HG02763 (cell line): Measurements from ENCODE around the gene RCN2.

Source experiments
- ATAC-seq: cut with Tn5 transposase; IDR thresholded peaks from one replicate; pipeline ENCODE4 v1.9.1; 2021; ENCODE audit warnings: mild to moderate bottlenecking, moderate library complexity; ENCODE audit not compliant: unreplicated experiment

RCN2 gene

DNA sequence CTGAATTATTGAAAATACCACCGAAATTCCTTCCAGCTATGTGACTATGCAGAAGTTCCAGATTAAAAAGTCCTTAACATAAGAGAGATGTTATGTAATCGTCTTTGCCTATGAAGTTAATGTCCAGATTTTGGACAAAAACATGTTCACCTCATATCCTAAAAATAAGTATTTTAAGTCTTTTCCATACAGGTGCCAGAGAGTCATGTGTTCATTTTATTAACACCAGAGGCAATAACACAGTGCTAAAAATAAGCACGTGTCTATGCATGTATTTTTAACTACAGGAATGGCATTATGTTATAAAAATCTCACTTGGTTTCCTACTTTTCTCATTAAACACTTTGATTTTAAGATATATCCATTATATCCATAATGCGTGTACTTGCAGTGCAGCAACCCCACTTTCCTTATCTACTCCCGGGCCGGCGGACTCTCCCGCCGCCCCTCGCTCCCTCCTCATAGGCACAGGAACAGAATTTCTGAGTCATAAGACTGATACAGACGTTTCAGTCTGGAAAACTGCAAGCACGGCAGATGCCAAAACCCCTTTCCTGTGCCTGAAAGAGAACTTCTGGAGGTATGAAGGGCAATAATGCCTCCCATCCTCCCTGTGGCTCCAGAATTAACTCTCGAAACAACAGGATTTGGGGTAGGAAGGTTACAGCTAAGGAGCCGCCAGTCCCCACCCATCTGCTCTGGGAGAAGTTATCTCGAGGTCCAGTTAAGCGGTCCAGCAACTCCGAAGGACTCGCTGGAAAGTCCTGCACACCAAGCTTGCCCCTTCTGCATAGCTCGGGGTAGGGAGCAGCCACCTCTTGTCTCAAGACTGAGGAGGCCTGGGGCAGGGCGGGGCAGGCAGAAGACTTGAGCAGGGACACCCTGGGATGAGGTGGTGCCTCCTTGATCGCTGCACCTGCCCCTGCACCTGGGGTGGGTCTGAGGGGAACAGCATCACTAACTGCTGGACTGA is 41.1 kb downstream of the RCN2 start:
- no peak for ATAC-seq

DNA sequence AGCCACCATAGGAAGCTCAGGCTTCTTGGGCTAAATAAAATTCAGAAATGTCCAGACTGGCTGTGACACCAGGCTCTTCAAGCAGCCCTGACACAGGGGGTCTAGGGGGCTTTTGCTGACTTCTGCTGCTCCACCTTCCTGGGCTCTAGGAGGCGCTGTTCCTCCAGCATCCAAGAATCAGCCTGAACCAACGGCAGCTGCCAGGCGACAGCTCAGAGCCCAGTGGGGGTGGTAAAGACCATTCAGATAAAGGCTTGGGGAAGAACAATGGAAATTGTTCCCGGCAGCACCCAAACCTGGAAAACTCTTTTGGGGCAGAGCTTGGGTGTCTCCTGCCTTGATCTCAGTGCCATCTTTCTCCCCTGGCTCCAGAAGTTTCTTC is 41.8 kb downstream of the RCN2 start:
- ATAC-seq, result no peak

DNA sequence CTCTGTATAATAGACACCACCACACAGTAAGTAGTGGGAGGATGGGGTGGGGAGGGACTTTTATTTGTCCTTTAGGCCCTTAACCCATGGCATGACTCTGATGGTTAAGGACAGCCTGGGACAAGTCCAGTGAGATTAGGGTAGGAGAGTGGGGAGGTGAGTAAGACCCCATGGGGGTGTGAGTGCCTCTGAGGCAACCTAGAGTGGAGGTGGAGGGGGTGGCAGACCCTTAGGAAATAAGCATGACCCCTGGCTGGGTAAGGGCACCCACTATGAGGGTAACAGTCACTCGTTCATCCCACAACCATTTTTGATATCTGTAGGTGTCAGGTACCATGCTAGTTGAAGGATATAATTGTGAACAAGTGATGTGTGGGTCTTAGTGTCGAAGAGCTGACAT is 42.4 kb downstream of the RCN2 start:
- no peak for ATAC-seq

DNA sequence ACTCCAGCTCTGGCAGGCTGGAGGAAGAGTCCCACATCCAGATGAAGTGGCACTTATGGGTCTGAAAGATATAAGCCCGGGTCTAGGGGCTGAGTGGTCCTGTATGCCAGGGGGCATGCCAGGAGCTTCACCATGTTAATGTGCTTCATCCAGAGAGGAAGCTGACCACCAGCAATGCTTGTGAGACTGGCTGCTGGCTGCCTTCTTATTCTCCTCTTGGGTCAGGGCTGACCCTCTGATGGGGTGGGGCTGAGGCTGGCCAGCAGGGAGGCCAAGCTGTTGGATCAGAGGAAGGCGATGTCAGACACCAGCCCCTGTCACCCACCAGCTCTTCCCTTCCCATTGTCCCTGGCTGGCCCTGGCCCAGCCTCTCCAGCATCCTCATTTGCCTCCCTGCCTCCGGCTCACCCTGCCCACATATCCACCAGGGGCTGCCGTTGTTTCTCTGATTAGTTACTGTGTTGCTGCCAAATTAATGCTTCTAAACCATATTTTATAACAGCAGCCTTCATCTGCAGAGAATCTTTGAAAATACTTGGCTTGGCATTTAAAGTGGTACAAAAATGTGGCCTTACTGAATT is 43.0 kb downstream of the RCN2 start:
- ATAC-seq, result no peak

DNA sequence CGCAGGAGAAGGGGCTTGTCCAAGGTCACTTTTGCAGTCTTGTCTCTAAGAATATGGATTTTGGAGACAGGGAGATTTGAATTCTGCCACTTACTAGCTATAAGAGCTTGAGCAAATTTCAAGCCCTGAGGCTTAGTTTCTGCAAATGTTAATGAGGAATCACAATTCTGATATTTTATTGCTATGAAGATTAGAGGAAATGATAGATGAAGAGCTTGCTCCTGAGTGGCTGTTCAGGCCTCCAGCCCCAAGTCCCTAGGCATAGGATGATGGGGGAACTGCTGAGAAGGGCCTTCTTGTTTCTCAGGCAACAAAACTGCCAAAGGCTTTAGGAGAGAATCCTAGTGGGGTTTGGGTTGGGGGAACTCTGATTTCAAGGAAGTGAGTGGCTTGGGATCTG is 44.6 kb downstream of the RCN2 start:
- ATAC-seq, result no peak

DNA sequence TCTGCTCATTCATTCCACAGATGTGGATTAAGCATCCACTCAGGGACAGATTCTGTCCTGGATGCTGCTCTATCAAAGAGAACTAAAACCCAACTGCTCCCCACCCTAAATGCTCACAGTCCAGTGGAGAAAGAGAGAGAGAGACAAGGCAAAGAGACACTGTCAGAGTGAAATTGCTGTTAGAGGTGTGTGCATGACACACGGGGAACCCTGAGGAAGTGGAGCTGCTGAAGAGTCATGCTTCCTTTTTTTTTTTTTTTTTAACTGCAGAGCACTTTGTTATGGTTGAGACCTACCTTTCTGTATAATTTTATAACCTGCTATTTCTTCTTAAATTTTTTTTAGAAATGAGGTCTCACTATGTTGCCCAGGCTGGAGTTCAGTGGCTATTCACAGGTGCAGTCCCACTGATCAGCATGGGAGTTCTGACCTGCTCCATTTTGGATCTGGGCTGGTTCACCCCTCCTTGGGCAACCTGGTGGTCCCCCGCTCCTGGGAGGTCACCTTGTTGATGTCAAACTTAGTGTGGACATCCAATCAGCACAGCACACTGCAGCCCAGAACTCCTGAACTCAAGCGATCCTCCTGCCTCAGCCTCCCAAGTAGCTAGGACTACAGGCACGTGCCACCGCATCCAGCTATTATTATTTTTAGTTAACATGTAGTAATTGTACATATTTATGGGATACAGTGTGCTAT is 45.2 kb downstream of the RCN2 start:
- no peak for ATAC-seq

DNA sequence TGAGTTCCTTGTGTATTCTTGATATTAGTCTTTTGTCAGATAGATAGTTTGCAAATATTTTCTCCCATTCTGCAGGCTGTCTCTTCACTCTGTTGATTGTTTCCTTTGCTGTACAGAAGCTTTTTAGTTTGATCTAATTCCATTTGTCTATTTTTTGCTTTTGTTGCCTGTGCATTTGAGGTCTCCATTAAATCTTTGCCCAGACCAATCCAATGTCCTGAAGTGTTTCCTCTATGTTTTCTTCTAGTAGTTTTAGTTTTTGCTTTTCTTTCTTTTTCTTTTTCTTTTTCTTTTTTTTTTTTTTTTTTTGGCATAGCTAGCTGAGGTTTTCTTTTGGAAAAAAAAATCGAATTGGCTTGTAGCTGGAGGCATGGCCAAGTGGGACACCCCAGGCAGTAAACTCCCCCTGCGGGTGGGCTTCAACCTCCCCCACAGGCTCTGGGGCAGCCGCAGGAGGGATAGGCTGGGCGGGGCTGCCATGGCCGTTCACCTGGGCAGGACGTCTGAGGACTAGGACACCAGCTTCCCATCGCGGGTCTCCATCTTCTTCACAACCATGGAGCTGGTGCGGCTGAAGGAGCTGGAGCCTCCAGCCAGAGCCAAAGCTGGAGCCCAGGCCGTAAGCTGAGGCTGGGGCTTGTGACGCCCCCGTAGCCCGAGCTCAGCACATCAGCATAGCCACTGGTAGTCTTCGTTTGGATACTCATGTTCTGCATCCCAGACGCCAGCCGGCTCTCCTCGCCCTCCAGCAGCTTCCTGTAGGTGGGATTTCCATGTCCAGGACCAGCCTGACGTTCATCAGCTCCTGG is 47.2 kb downstream of the RCN2 start:
- no peak for ATAC-seq

DNA sequence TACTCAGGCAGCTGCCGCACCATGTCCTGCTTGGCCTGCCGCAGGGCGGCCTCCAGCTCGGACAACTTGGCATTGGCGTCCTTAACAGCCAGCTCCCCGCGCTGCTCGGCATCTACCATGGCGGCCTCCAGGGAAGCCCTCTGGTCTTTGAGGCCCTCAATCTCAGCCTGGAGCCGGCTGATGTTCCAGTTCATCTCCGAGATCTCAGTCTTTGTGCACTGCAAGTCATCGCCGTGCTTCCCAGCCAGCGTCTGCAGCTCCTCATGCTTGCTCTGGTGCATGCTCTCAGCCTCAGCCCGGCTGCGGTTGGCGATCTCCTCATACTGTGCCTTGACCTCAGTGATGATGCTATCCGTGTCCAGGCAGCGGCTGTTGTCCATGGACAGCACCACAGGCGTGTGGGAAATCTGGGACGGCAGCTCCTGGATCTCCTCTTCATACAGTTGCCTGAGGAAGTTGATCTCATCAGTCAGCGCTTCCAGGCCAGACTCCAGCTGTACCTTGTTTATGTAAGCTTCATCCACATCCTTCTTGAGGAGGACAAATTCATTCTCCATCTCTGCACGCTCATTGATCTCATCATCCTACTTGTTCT is 47.9 kb downstream of the RCN2 start:
- ATAC-seq, result no peak

DNA sequence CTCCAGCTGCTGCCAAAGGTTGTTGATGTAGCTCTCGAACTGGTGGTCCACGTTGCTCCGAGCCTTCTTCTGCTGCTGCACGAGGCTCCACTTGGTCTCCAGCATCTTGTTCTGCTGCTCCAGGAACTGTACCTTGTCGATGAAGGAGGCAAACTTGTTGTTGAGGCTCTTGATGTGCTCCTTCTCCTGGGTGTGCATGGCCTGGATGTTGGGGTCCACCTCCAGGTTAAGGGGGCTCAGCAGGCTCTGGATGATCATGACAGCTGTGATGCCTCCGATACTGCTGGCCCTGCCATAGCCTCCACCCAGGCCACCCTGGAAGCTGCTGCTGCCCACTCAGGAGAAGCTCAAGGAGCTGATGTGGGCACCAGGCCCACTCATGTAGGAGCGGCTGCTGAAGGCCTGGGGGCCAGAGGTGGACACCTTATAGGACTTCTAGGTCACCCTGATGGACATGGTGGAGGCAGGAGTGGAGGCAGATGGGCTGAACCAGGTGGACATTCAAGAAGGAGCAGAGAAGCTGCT is 48.5 kb downstream of the RCN2 start:
- ATAC-seq, result no peak

DNA sequence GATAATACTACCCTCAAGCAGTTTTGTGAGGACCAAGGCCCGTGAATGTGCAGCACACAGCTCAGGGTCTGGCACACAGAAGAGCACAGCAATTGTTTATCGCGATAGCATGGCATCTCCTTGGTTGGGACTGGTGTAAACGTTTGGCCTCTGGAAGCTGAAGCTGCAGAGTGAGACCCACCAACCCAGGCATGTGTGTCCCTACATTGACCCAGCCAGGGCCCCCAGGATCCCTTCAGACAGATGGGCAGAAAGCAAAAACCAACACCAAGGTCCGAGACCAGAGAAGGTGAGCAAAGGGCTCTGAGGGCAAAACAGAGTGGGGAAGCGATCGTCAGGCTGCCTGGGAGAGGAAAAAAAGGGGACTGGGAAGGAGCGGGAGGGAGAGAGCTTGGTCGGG is 50.8 kb downstream of the RCN2 start:
- ATAC-seq, result no peak

DNA sequence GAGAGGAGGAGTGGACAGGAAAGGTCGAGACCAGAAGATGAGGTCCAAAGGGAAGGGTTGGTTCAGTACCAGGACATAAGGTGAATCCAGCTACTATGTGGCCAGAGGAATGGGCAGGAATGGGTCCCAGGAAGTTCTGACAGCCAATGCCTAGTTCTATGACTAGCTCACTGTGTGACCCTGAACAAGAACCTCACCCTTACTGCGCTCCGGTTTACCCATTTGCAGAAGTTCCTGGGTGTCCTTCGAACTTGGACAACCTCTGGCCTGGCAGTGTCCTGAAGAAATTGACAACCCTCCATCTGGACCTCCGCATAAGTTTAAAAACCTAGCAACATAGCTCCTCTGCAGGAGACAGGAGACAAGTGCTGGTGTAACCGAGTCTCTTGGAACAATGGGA is 51.2 kb downstream of the RCN2 start:
- ATAC-seq, result no peak

DNA sequence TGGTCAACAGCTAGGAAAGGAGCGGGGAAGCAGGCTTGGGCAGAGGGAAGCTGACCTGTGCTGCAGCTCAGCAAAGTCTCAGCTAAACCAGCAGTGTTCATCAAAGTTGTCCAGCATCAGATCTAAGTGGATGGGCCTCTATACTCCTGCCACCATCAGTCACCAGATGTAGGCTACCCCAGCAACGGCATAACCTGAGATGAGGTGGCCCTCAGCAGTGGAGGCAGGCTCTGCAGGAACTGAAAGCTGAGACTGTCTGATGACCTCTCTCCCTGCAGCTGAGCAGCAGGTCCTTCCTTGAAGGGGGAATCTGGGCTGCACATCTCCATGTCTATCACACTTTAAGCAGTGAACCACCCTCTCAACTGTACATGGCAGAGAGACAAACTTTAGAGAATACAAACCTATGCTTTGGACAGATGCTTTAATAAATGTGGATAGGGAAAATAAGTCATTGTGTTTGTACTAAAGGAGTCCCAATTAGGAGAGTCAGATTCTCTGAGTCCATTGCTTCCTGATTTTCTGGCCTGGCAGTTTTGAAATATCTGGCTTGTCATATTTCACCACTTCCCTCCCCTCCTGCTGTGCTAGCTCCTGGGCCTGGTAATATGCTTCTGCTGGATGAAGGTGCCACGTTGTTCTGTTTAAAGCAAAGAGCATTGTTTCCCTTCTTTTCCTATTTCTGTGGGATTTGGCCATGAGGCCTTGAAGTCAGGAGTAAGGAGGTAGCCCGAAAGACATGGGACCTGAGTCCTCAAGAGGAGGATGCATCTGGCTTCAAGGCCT is 52.2 kb downstream of the RCN2 start:
- ATAC-seq, result no peak

DNA sequence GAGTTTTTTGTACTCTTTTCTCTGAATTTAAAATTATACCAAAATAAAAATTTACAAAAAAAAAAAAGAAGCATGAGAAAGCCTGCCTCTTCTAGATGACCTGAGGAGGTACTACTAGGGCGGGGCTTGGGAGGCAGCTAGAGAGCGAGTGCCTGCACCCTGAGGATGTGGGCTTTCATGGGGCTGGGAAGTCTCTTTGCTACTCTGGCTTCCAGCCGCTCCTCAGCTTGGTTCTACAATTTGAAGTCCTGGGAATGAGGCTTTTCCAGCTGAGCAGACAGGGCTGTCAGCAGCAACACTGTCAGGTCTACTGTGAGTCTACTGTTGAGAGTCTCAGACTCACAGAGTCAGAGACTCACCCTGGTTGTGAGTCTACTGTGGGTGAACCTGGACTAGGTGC is 55.2 kb downstream of the RCN2 start:
- no peak for ATAC-seq

DNA sequence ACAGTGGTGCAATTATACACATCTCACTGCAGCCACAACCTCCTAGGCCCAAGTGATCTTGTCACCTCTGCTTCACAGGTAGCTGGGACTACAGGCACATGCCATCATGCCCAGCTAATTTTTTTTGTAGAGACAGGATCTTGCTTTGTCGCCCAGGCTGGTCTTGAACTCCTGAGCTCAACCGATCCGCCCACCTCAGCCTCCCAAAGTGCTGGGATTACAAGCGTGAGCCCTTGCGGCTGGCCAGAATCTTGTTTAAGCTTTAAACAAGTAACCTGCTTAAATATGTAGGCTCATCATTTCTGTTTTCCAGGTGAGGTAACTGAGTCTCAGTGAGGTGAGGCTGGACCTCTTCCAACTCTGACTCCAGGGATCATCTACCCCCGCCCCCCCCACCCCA is 55.7 kb downstream of the RCN2 start:
- ATAC-seq, result no peak

DNA sequence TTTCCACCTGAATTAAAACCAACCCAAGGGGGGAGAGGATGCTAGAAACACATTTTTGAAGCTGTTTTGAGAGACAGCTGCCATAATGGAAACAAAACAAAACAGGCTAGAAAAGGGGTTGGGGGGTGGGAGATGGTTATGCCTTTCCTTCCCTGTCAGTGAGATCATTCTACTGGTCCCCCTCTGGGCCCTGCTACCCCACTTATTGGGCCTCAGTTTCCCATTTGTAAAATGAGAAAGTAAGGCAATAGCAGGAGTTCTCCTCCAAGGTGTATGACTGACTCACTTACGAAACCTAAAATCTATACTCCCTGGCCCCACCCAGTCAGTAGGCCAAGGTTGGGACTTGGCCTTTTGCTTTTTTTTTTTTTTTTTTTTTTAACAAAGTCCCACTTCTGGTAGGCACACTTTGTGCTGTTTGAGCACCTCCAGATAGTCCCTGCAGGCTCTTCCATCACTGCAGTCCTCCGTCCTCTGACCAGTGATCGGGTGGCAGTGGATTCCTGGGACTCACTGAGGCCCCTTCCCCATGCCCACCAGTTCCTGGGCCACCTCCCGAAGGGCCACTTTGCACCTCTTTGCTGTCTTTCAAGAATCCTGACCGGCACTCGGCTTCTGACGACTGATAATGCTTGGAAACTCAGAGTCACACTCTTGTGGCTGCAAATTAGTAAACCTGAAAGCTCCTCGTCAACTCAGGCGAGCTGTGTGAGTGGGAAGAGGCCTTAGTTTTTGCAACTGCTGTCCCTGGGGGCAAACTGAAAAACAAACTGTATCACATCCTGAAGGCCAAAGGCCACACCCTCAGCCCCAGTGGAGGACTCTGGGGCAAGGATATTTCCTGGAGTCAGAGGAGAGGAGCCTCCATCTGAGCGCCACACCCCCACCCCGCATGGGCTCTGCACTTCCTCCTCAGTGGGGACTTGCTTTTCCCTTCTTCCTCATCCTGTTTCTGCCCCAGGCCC is 56.6 kb downstream of the RCN2 start:
- ATAC-seq, result peak; percentile 70

DNA sequence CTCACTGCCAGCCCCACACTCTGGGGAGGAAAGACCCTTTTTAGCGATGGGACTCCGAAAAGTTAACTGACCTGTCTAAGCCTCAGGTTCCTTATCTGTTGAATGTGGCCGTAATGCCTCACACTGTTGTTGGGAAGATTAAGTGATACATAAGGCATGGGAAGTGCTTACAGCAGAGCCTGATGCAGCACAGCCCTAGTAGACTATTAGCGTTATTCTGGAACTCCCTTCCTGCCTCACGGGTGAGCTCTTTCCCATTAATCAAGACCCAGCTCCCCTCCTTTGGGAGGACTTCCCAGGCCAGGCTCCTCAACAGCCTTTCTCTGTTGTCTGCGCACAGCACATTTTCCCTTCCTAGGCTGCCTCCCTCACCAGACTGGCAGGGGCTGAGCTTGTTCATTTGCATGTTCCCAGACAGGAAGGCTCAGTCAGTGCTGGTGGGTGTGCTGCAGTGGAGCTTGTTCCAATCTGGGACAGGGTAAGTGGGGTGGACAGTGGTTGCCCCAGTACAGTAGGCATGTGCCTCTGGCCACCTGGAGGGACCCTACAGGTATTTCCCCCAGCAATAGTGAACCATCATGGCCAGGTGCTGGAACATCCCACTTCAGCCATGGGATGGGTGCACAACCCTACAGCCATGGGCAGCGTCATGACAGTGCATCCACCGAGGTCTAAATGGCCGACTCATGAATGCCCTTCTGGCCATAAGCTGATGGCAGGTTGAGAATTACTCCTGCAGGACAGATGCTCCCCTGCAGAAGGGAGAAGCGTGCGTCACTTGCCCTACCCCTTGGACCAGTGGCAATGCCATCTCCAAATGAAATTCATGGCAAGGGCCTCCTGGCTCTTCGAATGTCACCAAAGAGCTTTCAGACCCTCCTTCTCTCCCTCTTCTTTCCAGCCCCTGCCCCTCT is 57.6 kb downstream of the RCN2 start:
- no peak for ATAC-seq

DNA sequence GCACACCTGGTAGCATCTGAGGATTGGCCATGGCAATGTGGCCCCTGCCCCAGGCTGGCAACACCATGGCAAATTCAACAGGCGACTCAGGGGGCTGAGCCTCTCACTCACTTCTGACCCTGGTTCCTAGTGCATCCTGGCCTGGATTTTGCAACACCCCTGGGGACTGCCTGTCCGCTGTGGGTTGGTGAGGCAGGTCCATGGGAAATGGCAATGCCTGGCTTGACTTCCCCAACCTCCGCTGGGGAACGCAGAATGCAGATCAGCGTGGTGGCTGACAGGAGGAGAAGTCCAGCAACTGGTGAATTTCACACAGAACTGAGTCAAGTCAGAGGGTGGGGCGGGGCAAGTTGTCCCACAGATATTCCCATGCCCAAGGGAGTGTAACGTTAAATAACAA is 59.5 kb downstream of the RCN2 start:
- ATAC-seq, result no peak
